K562 (cell line): ENCODE data around the gene A1BG. TPM values are rescaled to one million over a fixed set of nuclear protein-coding genes. Genes with fewer than 3 reads are reported as not detected.

Experiments used
- BHLHE40 ChIP-seq: IDR thresholded peaks from 2 replicates; pipeline ENCODE4 v1.6.1; 2011; ENCODE audit warnings: low read length, improper control_type of control experiment
- CREB3L1 ChIP-seq: fragments of 450-650 bp; IDR thresholded peaks from 2 replicates; pipeline ENCODE4 v1.6.1; 2014; ENCODE audit warnings: low read depth, mild to moderate bottlenecking, moderate library complexity, borderline replicate concordance
- CTBP1 ChIP-seq: fragments of 450-650 bp; IDR thresholded peaks from 2 replicates; pipeline ENCODE4 v1.6.1; 2016; ENCODE audit warnings: borderline replicate concordance
- DIDO1 ChIP-seq: fragments of 450-650 bp; IDR thresholded peaks from 2 replicates; pipeline ENCODE4 v1.6.1; 2016; ENCODE audit warnings: low read depth, missing biosample characterization, missing genetic modification characterization
- ESRRA ChIP-seq: fragments of 450-650 bp; IDR thresholded peaks from 2 replicates; pipeline ENCODE4 v1.6.1; 2014; ENCODE audit warnings: low read depth, mild to moderate bottlenecking, moderate library complexity, borderline replicate concordance
- ETV1 ChIP-seq: fragments of 450-650 bp; conservative IDR thresholded peaks from 2 replicates; pipeline ENCODE4 v1.6.1; 2016; ENCODE audit warnings: missing genetic modification characterization, control low read depth, low read depth, missing compliant biosample characterization
- FOXP4 ChIP-seq: sonication (generic); formaldehyde crosslinking; IDR thresholded peaks from 2 replicates; pipeline ENCODE4 v1.8.0; 2022; ENCODE audit warnings: mild to moderate bottlenecking, missing genetic modification reagents, borderline replicate concordance
- HMBOX1 ChIP-seq: sonication (generic); IDR thresholded peaks from 2 replicates; pipeline ENCODE4 v1.6.1; 2016
- KDM5B ChIP-seq: fragments of 200-600 bp; sonication (generic); IDR thresholded peaks from 2 replicates; pipeline ENCODE4 v1.6.1; 2012; ENCODE audit warnings: low read depth, mild to moderate bottlenecking, moderate library complexity, low read length, control low read depth, inconsistent platforms; ENCODE audit not compliant: insufficient replicate concordance
- NFYB ChIP-seq: IDR thresholded peaks from 2 replicates; pipeline ENCODE4 v1.6.1; 2011; ENCODE audit warnings: mild to moderate bottlenecking, moderate library complexity; ENCODE audit not compliant: insufficient read length; ENCODE audit errors: extremely low read depth
- NR3C1 ChIP-seq: sonication (generic); formaldehyde crosslinking; IDR thresholded peaks from 2 replicates; pipeline ENCODE4 v1.8.1; 2022; ENCODE audit warnings: missing genetic modification reagents
- OTX1 ChIP-seq: fragments of 450-650 bp; formaldehyde crosslinking; IDR thresholded peaks from 2 replicates; pipeline ENCODE4 v1.4.0; 2022; ENCODE audit warnings: mild to moderate bottlenecking
- PRPF4 ChIP-seq: fragments of 200-400 bp; formaldehyde crosslinking; IDR thresholded peaks from one replicate; pipeline ENCODE4 v1.6.1; 2017; ENCODE audit warnings: low read length, low read depth, mild to moderate bottlenecking; ENCODE audit not compliant: insufficient read depth, poor library complexity, severe bottlenecking
- RAD21 ChIP-seq, 2 experiments: fragments of 250-450 bp in 1 of 2; fragments of 450-650 bp in 1 of 2; sonication (Bioruptor Pico) in 1 of 2; formaldehyde crosslinking in 1 of 2; IDR thresholded peaks in 1 of 2; conservative IDR thresholded peaks in 1 of 2; 2 replicates each; pipeline versions ENCODE4 v1.4.0 to v1.8.0; 2020 to 2022; ENCODE audit warnings: mild to moderate bottlenecking in 2 of 2, moderate library complexity in 1 of 2
- RBM22 ChIP-seq: fragments of 200-400 bp; formaldehyde crosslinking; IDR thresholded peaks from 2 replicates; pipeline ENCODE4 v1.6.1; 2018; ENCODE audit warnings: low read length, low read depth; ENCODE audit not compliant: poor library complexity, severe bottlenecking
- SNRNP70 ChIP-seq: fragments of 200-400 bp; formaldehyde crosslinking; optimal IDR thresholded peaks from 2 replicates; pipeline ENCODE3; 2017; ENCODE audit warnings: low read depth, low read length
- ZFX ChIP-seq: sonication (generic); formaldehyde crosslinking; IDR thresholded peaks from 2 replicates; pipeline ENCODE4 v1.8.0; 2022; ENCODE audit warnings: mild to moderate bottlenecking, missing genetic modification reagents, moderate library complexity
- ZNF274 ChIP-seq: IDR thresholded peaks from 2 replicates; pipeline ENCODE4 v1.6.1; 2011; ENCODE audit warnings: low read depth, mild to moderate bottlenecking, low read length, moderate library complexity, borderline replicate concordance
- ZNF316 ChIP-seq: fragments of 450-650 bp; IDR thresholded peaks from 2 replicates; pipeline ENCODE4 v1.6.1; 2016
- ZNF347 ChIP-seq: fragments of 450-650 bp; formaldehyde crosslinking; IDR thresholded peaks from 2 replicates; pipeline ENCODE4 v1.4.0; 2020; ENCODE audit warnings: low read depth, mild to moderate bottlenecking, moderate library complexity
- ZNF41 ChIP-seq: fragments of 250-450 bp; sonication (Bioruptor Pico); conservative IDR thresholded peaks from 2 replicates; pipeline ENCODE4 v1.4.0; 2020; ENCODE audit warnings: mild to moderate bottlenecking
- ZNF561 ChIP-seq: fragments of 450-650 bp; formaldehyde crosslinking; conservative IDR thresholded peaks from 2 replicates; pipeline ENCODE4 v1.4.0; 2020; ENCODE audit warnings: mild to moderate bottlenecking, moderate library complexity
- ZNF830 ChIP-seq: fragments of 250-450 bp; sonication (Bioruptor Pico); IDR thresholded peaks from 2 replicates; pipeline ENCODE4 v1.5.0; 2021; ENCODE audit warnings: mild to moderate bottlenecking
- polyA plus RNA-seq, 8 experiments: library from polyadenylated mRNA; depleted of rRNA in 4 of 8; stranded (reverse) in 5 of 8; unstranded in 3 of 8; fragments of >200 nt; fragmentation: Nextera tagmentation in 2 of 8; fragmentation: Illumina TruSeq in 1 of 8; extraction: Ambion mirVana in 2 of 8; extraction: Trizol in 1 of 8; gene quantifications; 2 replicates each; pipeline versions ENCODE4 v1.2.1 to v1.2.3, GENCODE V29; 2011 to 2014; ENCODE audit warnings: inconsistent platforms in 1 of 8, missing spikeins in 1 of 8
- total RNA-seq, 7 experiments: library from RNA; depleted of rRNA in 6 of 7; stranded (reverse); fragments of >200 nt in 6 of 7; fragmentation: Illumina TruSeq in 2 of 7; extraction: Trizol in 2 of 7; gene quantifications; 2 replicates each; pipeline versions ENCODE4 v1.2.1 to v1.2.3, GENCODE V29; 2011 to 2021; ENCODE audit warnings: low replicate concordance in 1 of 7

A1BG gene
- total and polyA plus RNA-seq, 9 of the 15 experiments (the other 6 are each of a cell fraction or from before 2014, with no cell fraction given): 0.10 to 19.8 (median 2.6) TPM

DNA sequence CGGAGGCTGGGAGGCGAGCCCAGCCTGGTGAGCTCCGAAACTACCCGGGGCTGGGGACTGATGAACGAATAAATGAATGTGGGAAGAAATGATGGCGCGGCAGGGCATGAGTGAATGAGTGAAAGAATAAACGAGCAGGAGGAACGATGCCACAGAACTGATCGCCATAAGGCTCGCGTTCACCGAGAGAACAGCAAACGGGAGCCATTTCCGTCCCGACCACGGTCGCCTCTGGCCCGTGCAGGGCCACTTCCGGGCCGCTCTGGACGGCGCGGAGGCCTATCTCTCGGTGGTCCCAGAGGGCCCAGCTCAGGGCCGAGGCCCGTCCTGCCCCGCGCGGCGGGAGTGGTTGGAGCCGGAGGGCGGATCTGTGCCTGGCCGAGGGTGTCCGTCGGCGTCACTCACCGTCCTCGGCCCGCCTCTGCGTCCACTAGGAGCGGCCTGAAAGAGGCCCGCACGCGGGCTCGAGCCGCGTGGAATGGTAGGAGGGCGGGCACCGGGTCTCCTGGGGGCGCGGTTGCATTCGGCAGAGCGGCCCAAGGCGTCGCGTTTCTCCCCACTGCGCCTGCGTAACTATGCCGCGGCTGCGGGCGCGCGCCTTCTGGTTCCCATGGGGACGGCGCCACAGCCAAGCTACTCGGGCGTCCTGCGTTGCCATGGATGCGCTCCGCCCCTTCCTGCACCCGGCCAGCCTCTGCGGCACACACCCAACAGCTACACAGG is 9.1 kb upstream of the A1BG start, which contains the start of gene ZNF497 (continued):
- TF ChIP-seq ZNF561: no peak
- TF ChIP-seq CREB3L1: peak; percentile 86
- peak; percentile 71 for TF ChIP-seq KDM5B
- TF ChIP-seq BHLHE40: peak; percentile 81
- no peak for TF ChIP-seq PRPF4
- TF ChIP-seq RBM22: peak; percentile 100
- TF ChIP-seq ZNF274: no peak; the same call in 1 of the 2 replicates
- TF ChIP-seq DIDO1 (tag): peak; percentile 78; the same call in 1 of the 2 replicates
- peak; percentile 92 for TF ChIP-seq ETV1 (tag)
- no peak for TF ChIP-seq NR3C1 (CRISPR knock-in tag)
- TF ChIP-seq RAD21 (CRISPR knock-in tag; conservative IDR thresholded peaks at IDR 0.05 in 1 of 2, IDR thresholded peaks at IDR 0.05 in 1 of 2): no peak; a peak in 1 of 4 replicates
- TF ChIP-seq HMBOX1: no peak
- TF ChIP-seq OTX1: no peak; the same call in 1 of the 2 replicates
- TF ChIP-seq ZNF316: peak; percentile 55
- TF ChIP-seq NFYB: no peak
- 0 out of 2 replicates have a peak, but pooled peaks have one; percentile 26 for TF ChIP-seq ESRRA
- no peak for TF ChIP-seq ZNF347 (CRISPR knock-in tag)
- TF ChIP-seq ZFX (CRISPR knock-in tag): peak; percentile 99
- no peak for TF ChIP-seq SNRNP70
- peak; percentile 32; the same call in 1 of the 2 replicates for TF ChIP-seq FOXP4 (CRISPR knock-in tag)
- TF ChIP-seq ZNF830 (CRISPR knock-in tag): no peak
- TF ChIP-seq CTBP1: peak; percentile 76
- TF ChIP-seq ZNF41 (CRISPR knock-in tag): no peak
